Measurements from ENCODE around the gene GRAMD1B.
A peak's percentile ranks its signal among the peaks of the same experiment; 100 is the strongest.

GRAMD1B gene

GRCh38 chr11:123429913-123430720, at the start of gene GRAMD1B:
Gene GRAMD1B (plus strand): TSS chr11:123430269. CDS start chr11:123430793, 524 bp downstream.
- peak; percentile 87 for DNase-seq

DNA sequence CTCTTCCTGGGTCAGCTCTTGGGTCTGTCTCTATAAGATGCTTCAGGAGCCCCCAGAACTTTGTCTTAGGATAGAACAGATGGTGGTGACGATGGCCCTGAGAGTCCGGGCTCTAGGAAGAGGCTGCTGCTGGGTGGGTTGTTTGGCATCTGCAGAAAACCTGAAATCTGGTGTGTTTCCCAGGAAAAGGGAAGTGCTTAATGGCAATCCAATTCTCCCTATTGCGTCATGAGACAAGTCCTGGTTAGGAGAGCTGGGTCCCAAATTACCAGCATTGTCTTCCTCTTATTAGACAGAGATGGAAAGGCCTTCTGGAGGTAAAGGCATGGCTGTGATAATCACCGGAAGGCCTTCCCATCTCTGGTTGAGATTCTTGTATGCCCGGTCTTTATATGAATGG, 48.9 kb upstream of the GRAMD1B start:
- DNase-seq, result no peak

DNA sequence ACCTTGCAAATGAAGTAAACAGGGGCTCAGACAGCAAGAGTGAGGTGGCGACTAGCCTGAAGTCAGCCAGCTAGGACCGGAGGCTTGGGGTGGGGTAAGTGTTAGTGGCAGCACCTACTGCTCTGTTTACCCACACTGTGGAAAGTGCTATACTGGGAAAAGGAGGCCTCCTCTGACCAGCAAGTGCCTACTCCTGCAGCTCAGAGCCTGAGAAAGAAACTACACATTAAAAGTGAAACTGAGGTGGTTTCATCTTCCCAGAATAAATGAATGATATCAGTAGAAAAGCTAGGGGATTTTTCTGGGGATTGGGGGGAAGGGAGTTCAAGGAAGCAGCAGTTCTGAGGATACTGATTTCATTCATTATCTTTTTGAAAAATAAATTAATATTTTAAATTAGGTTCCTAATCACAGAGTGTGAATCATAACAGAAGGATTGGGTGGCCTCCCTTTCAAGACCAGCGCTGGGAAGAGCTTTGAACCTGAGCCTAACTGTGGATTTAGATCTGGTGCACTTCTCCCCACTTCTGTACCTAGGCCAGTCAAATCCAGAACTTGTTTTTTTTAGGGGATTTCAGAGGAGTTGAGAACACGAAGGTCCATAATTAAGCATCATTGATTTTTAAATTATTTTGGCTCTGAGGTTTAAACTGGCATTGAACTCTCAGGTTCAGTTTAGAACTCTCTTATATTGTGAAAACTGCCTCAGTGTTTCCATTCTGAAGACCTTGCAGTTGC, 48.1 kb upstream of the GRAMD1B start:
- peak; percentile 74 for DNase-seq

DNA sequence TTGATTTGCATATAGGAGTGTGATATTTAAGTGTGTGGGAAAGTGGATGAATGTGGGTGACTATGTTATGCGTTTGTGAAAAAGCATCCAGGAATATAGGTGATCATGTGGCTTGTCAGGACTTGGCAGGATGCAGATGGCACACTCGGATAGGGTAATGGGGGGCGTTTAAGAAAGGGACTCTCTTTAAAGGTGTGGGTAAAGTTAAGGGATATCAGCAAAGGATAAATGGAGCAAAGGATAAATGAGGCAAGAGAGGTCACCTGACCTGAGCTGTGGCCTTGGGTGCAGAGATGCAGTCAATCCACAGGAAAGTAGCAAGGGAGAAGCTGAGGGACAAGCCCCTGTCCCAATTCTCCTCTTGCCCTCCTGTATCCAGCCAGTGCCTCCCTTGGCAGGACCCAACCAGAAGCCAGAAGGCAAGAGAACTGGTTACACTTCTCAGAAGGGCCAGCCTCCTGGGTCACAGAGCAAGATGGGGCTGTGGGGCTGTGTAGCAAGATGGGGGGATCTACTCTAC, 47.5 kb upstream of the GRAMD1B start:
- DNase-seq, result peak; percentile 59

GRCh38 chr11:123384116-123384515, 46.0 kb upstream of the GRAMD1B start:
- DNase-seq, result no peak

DNA sequence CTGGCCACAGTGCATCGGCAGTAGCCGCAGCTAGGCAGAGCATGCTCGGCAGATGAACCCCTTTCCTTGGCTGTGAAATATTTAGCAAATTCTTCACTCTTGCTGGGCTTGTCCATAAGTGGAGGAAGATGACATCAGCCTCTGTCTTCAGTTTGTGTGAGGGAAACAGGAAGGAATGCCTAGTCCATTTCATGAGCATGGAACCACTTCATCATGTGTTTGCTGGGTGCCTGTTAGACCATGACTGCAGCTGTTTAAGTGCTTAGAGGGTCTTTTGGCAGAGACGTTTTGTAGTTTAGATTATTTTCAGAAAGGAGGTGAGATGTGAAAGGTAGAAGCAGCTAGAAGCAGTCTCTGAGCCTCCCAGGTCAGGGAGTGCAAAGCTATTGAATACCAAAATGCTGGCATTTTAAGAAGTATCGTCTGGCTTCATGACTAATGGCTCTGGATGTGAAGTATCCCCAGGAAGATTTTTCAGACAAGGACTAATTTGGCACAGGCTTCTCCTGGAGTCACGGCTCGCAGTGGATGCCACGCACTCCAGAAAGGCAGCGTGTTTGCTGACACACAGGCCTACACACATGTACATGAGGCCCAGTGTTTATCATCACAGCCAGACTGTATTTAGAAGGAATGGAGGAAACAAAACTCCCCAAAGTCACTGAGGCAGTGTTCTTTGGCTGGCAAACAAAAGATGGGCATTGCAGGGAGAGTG, 43.1 kb upstream of the GRAMD1B start:
- no peak for DNase-seq

GRCh38 chr11:123388640-123389039, 41.4 kb upstream of the GRAMD1B start:
- no peak for DNase-seq

GRCh38 chr11:123390146-123390545, 39.9 kb upstream of the GRAMD1B start:
- DNase-seq, result no peak

GRCh38 chr11:123391646-123392348, 38.3 kb upstream of the GRAMD1B start:
- DNase-seq, result no peak

GRCh38 chr11:123392431-123392830, 37.6 kb upstream of the GRAMD1B start:
- DNase-seq, result no peak

GRCh38 chr11:123392844-123393243, 37.2 kb upstream of the GRAMD1B start:
- no peak for DNase-seq

- no peak for DNase-seq
Measured at GRCh38 chr11:123393312-123393927, 36.6 kb upstream of the GRAMD1B start.

DNA sequence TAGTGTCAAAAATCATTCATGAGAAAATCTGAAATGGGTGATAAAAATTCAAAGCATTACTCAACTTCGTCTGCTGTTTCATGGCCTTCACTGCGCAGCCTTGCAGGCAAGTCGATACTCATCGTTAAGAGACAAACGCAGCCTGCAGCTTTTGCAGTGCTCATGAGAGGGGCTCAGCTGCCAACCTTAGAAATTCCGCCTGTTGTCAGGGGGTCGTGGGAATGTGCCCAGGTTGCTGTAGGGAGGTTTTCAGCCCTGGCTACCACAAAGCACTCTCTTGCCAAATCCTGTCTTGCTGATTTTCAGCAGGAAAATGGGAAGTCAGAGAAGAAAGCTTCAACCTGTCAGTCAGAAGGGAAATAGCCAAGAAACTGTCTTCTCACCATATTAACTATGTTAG, 25.4 kb upstream of the GRAMD1B start:
- DNase-seq, result no peak

- no peak for DNase-seq
Measured at GRCh38 chr11:123405123-123405592, 24.9 kb upstream of the GRAMD1B start.

GRCh38 chr11:123406441-123407129, 23.5 kb upstream of the GRAMD1B start:
- no peak for DNase-seq

- peak; percentile 73 for DNase-seq
Measured at GRCh38 chr11:123407130-123407995, 22.7 kb upstream of the GRAMD1B start.

DNA sequence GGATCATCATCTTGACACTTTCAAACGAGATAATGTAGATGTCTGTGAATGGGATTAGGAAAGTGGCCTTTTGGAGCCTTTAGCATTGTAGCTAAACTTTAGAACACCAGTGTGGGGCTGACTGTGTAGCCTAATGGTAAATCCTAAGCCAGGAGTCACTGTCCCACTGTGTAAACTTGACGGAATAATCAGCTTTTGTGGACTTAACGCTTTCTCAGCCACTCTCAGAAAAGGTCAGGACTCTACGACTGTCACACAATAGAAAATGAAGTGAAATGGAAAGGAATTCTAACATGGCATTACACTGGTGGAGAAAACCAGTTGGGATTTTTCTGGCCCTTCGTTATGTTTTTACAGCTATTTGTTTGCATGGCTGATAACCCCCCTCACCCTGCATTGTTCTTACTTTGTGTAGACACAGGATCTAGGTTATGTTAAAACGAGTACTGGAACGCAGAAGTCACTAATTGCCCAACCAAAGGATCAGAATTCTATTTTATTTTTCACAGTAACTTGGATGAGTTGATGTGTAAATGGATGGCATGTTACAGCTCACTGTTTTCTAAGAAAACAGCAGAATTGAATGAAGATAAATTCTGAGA, 22.0 kb upstream of the GRAMD1B start:
- DNase-seq, result no peak

- DNase-seq, result no peak
Measured at GRCh38 chr11:123408619-123409455, 21.2 kb upstream of the GRAMD1B start.
